GM12878 (cell line): ENCODE measurements around the gene FLNC. TPM values are rescaled to one million over a fixed set of nuclear protein-coding genes. Genes with fewer than 3 reads are reported as not detected.

Experiments
- ATAC-seq: fragments of 200-7000 bp; cut with Tn5 transposase; 3 replicates; pipeline ENCODE4 v1.9.1; 2020; ENCODE audit warnings: mild to moderate bottlenecking, moderate library complexity
- BruUV-seq: library from RNA; stranded (reverse); fragments of 400-500 nt; replicated peaks from 2 replicates; lab custom pipeline; 2021; lab: Mats Ljungman, UMichigan
- CTCF ChIA-PET: fragments of 300-600 bp; sonication (Branson Sonifier 250); formaldehyde crosslinking; extraction: SDS; loops from one replicate; lab custom pipeline; 2021; ENCODE audit warnings: inconsistent platforms; lab: Yijun Ruan, JAX
- POLR2A ChIA-PET: fragments of 350-600 bp; formaldehyde crosslinking; extraction: SDS; loops from one replicate; lab custom pipeline; 2021; ENCODE audit warnings: inconsistent platforms; lab: Charles Lee
- RAD21 ChIA-PET: fragments of 300-600 bp; sonication (Branson Sonifier 250); formaldehyde crosslinking; loops from one replicate; lab custom pipeline; 2023; ENCODE audit warnings: antibody characterized with exemption; ENCODE audit not compliant: unreplicated experiment; lab: Charles Lee
- SMC1A ChIA-PET: fragments of 300-600 bp; sonication (Branson Sonifier 250); formaldehyde crosslinking; loops from one replicate; lab custom pipeline; 2023; ENCODE audit not compliant: unreplicated experiment, uncharacterized antibody; lab: Charles Lee
- DNase-seq: peaks from one replicate; pipeline ENCODE4 v3.0.0-alpha.2; 2011; ENCODE audit warnings: low read depth, low spot score
- FAIRE-seq: peaks from 3 replicates; lab custom pipeline; 2011; peaks lifted over from hg19 to GRCh38; lab: Jason Lieb, UNC
- H2AFZ ChIP-seq: 2 replicates; pipeline ENCODE4 v1.6.0; 2011; ENCODE audit warnings: low read depth, low read length, control low read depth; ENCODE audit not compliant: control insufficient read depth
- H3K27ac ChIP-seq: 2 replicates; pipeline ENCODE4 v1.5.1; 2011; ENCODE audit warnings: control low read depth; ENCODE audit not compliant: control insufficient read depth, insufficient read depth
- H3K27me3 ChIP-seq, 2 experiments: replicated peaks in 1 of 2; 2 replicates each; pipeline versions ENCODE4 v1.6.0 to v1.6.1; 2011; ENCODE audit warnings: low read length in 1 of 2; ENCODE audit not compliant: control insufficient read depth in 2 of 2, insufficient read depth in 2 of 2
- H3K36me3 ChIP-seq, 2 experiments: 2 replicates each; pipeline ENCODE4 v1.5.1; 2011; ENCODE audit warnings: low read length in 1 of 2; ENCODE audit not compliant: control insufficient read depth in 2 of 2, insufficient read depth in 2 of 2
- H3K4me1 ChIP-seq: 2 replicates; pipeline ENCODE4 v1.6.1; 2011; ENCODE audit warnings: mild to moderate bottlenecking, low read length, moderate library complexity, mixed read lengths; ENCODE audit not compliant: control insufficient read depth, insufficient read depth
- H3K4me2 ChIP-seq: 2 replicates; pipeline ENCODE4 v1.6.0; 2011; ENCODE audit warnings: control low read depth; ENCODE audit not compliant: control insufficient read depth, insufficient read depth
- H3K4me3 ChIP-seq: fragments of 200-600 bp; sonication (generic); 2 replicates; pipeline ENCODE4 v1.5.1; 2016
- H3K79me2 ChIP-seq: 2 replicates; pipeline ENCODE4 v1.6.0; 2011; ENCODE audit warnings: low read length; ENCODE audit not compliant: control insufficient read depth, insufficient read depth
- H3K9ac ChIP-seq: 2 replicates; pipeline ENCODE4 v1.8.0; 2011; ENCODE audit warnings: low read length, control low read depth, mixed read lengths; ENCODE audit not compliant: control insufficient read depth, insufficient read depth
- H3K9me3 ChIP-seq: replicated peaks from 3 replicates; pipeline ENCODE4 v1.5.1; 2011; ENCODE audit warnings: mild to moderate bottlenecking, low read length; ENCODE audit not compliant: control insufficient read depth, insufficient read depth
- H4K20me1 ChIP-seq: 2 replicates; pipeline ENCODE4 v1.6.0; 2011; ENCODE audit not compliant: control insufficient read depth, insufficient read depth
- ATF3 ChIP-seq: IDR thresholded peaks from 2 replicates; pipeline ENCODE4 v1.6.1; 2011; ENCODE audit warnings: low read depth, mild to moderate bottlenecking, low read length, moderate library complexity, borderline replicate concordance; ENCODE audit errors: extremely low read depth
- HDAC2 ChIP-seq: fragments of 200-600 bp; sonication (generic); IDR thresholded peaks from 2 replicates; pipeline ENCODE4 v1.6.1; 2017
- IRF4 ChIP-seq: IDR thresholded peaks from 2 replicates; pipeline ENCODE4 v1.6.1; 2011; ENCODE audit warnings: low read depth, low read length
- JUNB ChIP-seq: IDR thresholded peaks from 2 replicates; pipeline ENCODE4 v1.6.1; 2016; ENCODE audit warnings: antibody characterized with exemption, mild to moderate bottlenecking
- KLF5 ChIP-seq: fragments of 450-650 bp; IDR thresholded peaks from 2 replicates; pipeline ENCODE4 v1.6.1; 2014; ENCODE audit warnings: mild to moderate bottlenecking; ENCODE audit not compliant: partially characterized antibody
- LARP7 ChIP-seq: fragments of 450-650 bp; IDR thresholded peaks from 2 replicates; pipeline ENCODE4 v1.6.1; 2017; ENCODE audit warnings: mild to moderate bottlenecking
- RBBP5 ChIP-seq: fragments of 200-600 bp; sonication (generic); conservative IDR thresholded peaks from 2 replicates; pipeline ENCODE4 v1.6.1; 2016
- RELB ChIP-seq: fragments of 450-650 bp; IDR thresholded peaks from 2 replicates; pipeline ENCODE4 v1.6.1; 2017; ENCODE audit warnings: low read depth, mild to moderate bottlenecking, moderate library complexity
- SIN3A ChIP-seq: IDR thresholded peaks from 2 replicates; pipeline ENCODE4 v1.6.1; 2012; ENCODE audit warnings: low read depth, low read length, improper control_type of control experiment
- TBL1XR1 ChIP-seq: IDR thresholded peaks from 2 replicates; pipeline ENCODE4 v1.6.1; 2012; ENCODE audit warnings: low read depth, low read length, improper control_type of control experiment
- TCF7 ChIP-seq: IDR thresholded peaks from 2 replicates; pipeline ENCODE4 v1.6.1; 2014; ENCODE audit warnings: antibody characterized with exemption, borderline replicate concordance
- ZNF217 ChIP-seq: fragments of 450-650 bp; IDR thresholded peaks from 2 replicates; pipeline ENCODE4 v1.6.1; 2017; ENCODE audit warnings: antibody characterized with exemption, mild to moderate bottlenecking
- ZNF24 ChIP-seq: fragments of 450-650 bp; IDR thresholded peaks from 2 replicates; pipeline ENCODE4 v1.6.1; 2017; ENCODE audit warnings: antibody characterized with exemption, mild to moderate bottlenecking
- WGBS: methylation state at CpG from one replicate; pipeline ENCODE4 v1.1.6; 2016; ENCODE audit warnings: low lambda C conversion rate; ENCODE audit not compliant: insufficient replicate concordance, insufficient coverage; ENCODE audit errors: missing lambda C conversion rate; 5-methylcytosine and 5-hydroxymethylcytosine counted together
- in situ Hi-C: fragments of 300-500 bp; cut with MboI; formaldehyde crosslinking; loops from 9 replicates; pipeline ENCODE4 v1.14.3; 2018; ENCODE audit warnings: mixed read lengths
- intact Hi-C: fragments of 100-400 bp; cut with micrococcal nuclease; formaldehyde crosslinking; loops from one replicate; pipeline ENCODE4 v1.14.2; 2022; ENCODE audit not compliant: unreplicated experiment
- polyA plus RNA-seq, 11 experiments: library from polyadenylated mRNA; depleted of rRNA in 4 of 11; unstranded in 6 of 11; stranded (reverse) in 5 of 11; fragments of >200 nt; fragmentation: Nextera tagmentation in 4 of 11; fragmentation: Illumina TruSeq in 1 of 11; extraction: Ambion mirVana in 4 of 11; extraction: Trizol in 1 of 11; gene quantifications; 1 replicate in 1 of 11; 2 replicates in 10 of 11; pipeline versions ENCODE4 v1.2.1 to v1.2.3, GENCODE V29; 2011 to 2016; ENCODE audit warnings: inconsistent platforms in 2 of 11, missing spikeins in 2 of 11, low read depth in 1 of 11
- total RNA-seq, 4 experiments: library from RNA; depleted of rRNA in 3 of 4; stranded (reverse); fragments of >200 nt in 3 of 4; fragmentation: Illumina TruSeq in 1 of 4; extraction: Trizol in 1 of 4; gene quantifications; 2 replicates each; pipeline versions ENCODE4 v1.2.1 to v1.2.3, GENCODE V29; 2013 to 2021

Gene FLNC
- total and polyA plus RNA-seq, 10 of the 15 experiments (the other 5 are each of a cell fraction or from before 2014, with no cell fraction given): 0.01 to 0.21 (median 0.06) TPM; not detected in 3

- ChIA-PET RAD21 (no interaction called here), POLR2A (no interaction called here), CTCF (interaction anchor here (2.0 kb wide), 1 partner anchor 39 kb away, joined by 6 read pairs; no protein-coding TSS in a partner anchor), SMC1A (no interaction called here)
- Histone ChIP-seq H3K9ac (no peak overlapping the region), H3K4me1 (no peaks in the 10 kb centered on the region; the same call in 1 of the 2 replicates), H2AFZ (no peak overlapping the region), H3K27ac (no peak overlapping the region), H4K20me1 (no peaks in the 10 kb centered on the region), H3K9me3 (no peaks in the 10 kb centered on the region), H3K4me2 (no peak overlapping the region), H3K4me3 (no peak overlapping the region), H3K79me2 (no peaks in the 10 kb centered on the region), H3K36me3 (no peaks in the 10 kb centered on the region), H3K27me3 (no peaks in the 10 kb centered on the region; a peak in 1 of 4 replicates)
- intact Hi-C loops: no loop called here
- DNase-seq (no peak), FAIRE-seq (no peak), ATAC-seq (no peak)
- WGBS: 78% methylated on average over 17 of the region's 17 CpGs
- in situ Hi-C loops: no loop called here
- TF ChIP-seq SIN3A (no peak), ZNF24 (no peak), HDAC2 (no peak), RELB (no peak), ZNF217 (no peak), JUNB (no peak), TCF7 (no peak), TBL1XR1 (no peak), LARP7 (no peak), IRF4 (no peak), KLF5 (no peak), ATF3 (no peak), RBBP5 (no peak)
- no TSS peak for BruUV-seq
Measured at GRCh38 chr7:128843938-128844621, 13.9 kb downstream of the FLNC start.
